Cardiac muscle cell (in vitro differentiated cells and primary cell): ENCODE data around the gene CACNG4. TPM values are rescaled to one million over a fixed set of nuclear protein-coding genes. Genes with fewer than 3 reads are reported as not detected.
A peak's percentile ranks its signal among the peaks of the same experiment; 100 is the strongest.

Experiments
- DNase-seq, 2 donors: peaks; one replicate each; pipeline versions ENCODE4 v3.0.0 to v3.0.0-alpha.2; 2010 to 2017; ENCODE audit warnings: low read depth in 1 of 2, low spot score in 1 of 2
- H3K27ac ChIP-seq: fragments of 200-600 bp; sonication (generic); 2 replicates; pipeline ENCODE4 v1.5.1; 2016
- H3K27me3 ChIP-seq: fragments of 200-600 bp; sonication (generic); 2 replicates; pipeline ENCODE4 v1.6.0; 2016; ENCODE audit warnings: control low read depth
- H3K36me3 ChIP-seq: fragments of 200-600 bp; sonication (generic); 2 replicates; pipeline ENCODE4 v1.5.1; 2016; ENCODE audit warnings: control low read depth
- H3K4me1 ChIP-seq: fragments of 200-600 bp; sonication (generic); 2 replicates; pipeline ENCODE4 v1.8.1; 2017; ENCODE audit warnings: low read depth, mild to moderate bottlenecking, mixed run types
- H3K4me3 ChIP-seq: fragments of 200-600 bp; sonication (generic); 2 replicates; pipeline ENCODE4 v1.5.1; 2016; ENCODE audit warnings: mild to moderate bottlenecking
- H3K9me3 ChIP-seq: fragments of 200-600 bp; sonication (generic); 2 replicates; pipeline ENCODE4 v1.5.1; 2017; ENCODE audit warnings: low read depth, mild to moderate bottlenecking, control low read depth
- CTCF ChIP-seq: IDR thresholded peaks from 2 replicates; pipeline ENCODE4 v1.5.1; 2012; ENCODE audit warnings: low read depth, mild to moderate bottlenecking, low read length
- polyA plus RNA-seq: library from polyadenylated mRNA; unstranded; fragments of >200 nt; fragmentation: Nextera tagmentation; extraction: Ambion mirVana; gene quantifications from 2 replicates; pipeline ENCODE4 v1.2.1, GENCODE V29; 2016
- total RNA-seq: library from RNA; depleted of rRNA; stranded (reverse); fragments of >200 nt; gene quantifications from 2 replicates; pipeline ENCODE4 v1.2.3, GENCODE V29; 2016

Gene CACNG4
- total and polyA plus RNA-seq, 2 experiments from 2014 or later: 1.2 TPM

GRCh38 chr17:66920435-66920834 lies 44.1 kb upstream of the CACNG4 start:
- no peak for TF ChIP-seq CTCF
- Histone ChIP-seq H3K27ac (no peak overlapping the region), H3K4me3 (no peak overlapping the region), H3K9me3 (no peaks in the 10 kb centered on the region), H3K36me3 (no peaks in the 10 kb centered on the region), H3K4me1 (no peaks in the 10 kb centered on the region), H3K27me3 (no peaks in the 10 kb centered on the region)
- no peak for DNase-seq

- Histone ChIP-seq H3K27me3 (no peaks in the 10 kb centered on the region), H3K9me3 (no peaks in the 10 kb centered on the region)
- no peak for TF ChIP-seq CTCF
These were observed 43.6 kb upstream of the CACNG4 start for GRCh38 chr17:66920950-66921349.

DNA sequence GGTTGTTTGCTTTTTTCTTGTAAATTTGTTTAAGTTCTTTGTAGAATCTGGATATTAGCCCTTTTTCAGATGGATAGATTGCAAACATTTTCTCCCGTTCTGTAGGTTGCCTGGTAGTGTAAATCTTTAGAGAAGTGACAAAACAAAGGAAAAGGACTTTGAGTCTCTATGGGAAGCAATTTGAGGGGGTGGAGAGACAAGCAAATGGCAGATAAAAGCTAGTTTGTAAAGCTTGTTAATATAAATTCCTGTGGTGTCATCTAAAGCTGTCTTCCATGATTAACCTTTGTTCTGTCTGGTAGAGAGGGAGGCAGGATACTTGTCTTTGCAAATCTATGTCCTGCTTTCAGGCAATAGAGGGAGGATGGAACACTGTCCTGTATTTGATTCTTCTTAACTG lies 40.6 kb upstream of the CACNG4 start:
- TF ChIP-seq CTCF: no peak
- no peak overlapping the region for H3K4me3 ChIP-seq
- H3K4me1 ChIP-seq: no peaks in the 10 kb centered on the region
- no peaks in the 10 kb centered on the region for H3K36me3 ChIP-seq
- DNase-seq: no peak
- H3K9me3 ChIP-seq: no peaks in the 10 kb centered on the region
- no peak overlapping the region for H3K27ac ChIP-seq
- no peaks in the 10 kb centered on the region for H3K27me3 ChIP-seq

More at GRCh38 chr17:66920950-66921349, 43.6 kb upstream of the CACNG4 start:
- no peaks in the 10 kb centered on the region for H3K36me3 ChIP-seq
- no peak overlapping the region for H3K27ac ChIP-seq
- H3K4me1 ChIP-seq: no peaks in the 10 kb centered on the region
- no peak overlapping the region for H3K4me3 ChIP-seq
- peak in 1 of 2 donors; percentile 11 for DNase-seq

DNA sequence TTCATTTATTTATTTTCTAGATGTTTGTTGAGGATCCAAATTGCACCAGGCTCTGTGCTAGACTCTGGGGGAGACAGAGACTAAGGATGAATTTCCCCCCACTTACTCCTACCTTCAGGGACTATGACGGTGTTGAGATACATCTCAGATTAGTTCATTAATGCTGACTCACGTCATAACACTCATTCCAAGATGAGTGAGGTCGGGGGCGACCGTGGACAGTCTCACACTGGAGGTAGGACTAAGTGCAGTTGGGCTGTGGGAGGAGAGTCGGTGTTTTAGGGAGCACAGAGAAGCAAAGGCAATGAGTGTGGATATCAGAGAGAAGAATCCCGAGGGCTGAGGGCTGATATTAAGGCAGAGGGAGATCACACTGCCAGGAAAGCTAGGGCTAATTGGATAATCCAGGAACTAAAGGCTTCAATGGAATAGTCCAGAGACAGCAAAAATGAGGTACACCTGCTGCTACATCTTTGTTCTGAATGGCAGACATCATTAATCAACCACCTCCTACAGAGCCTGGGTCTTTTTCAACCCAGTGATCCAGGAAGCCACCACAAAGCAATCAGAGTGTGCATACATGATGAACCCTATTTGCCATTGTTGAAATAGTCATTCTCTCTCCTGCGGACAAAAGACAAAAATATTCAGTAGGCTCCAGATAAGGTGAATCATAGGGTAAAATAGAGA lies 38.6 kb upstream of the CACNG4 start:
- Histone ChIP-seq H3K36me3 (no peaks in the 10 kb centered on the region), H3K27ac (no peak overlapping the region), H3K27me3 (no peaks in the 10 kb centered on the region), H3K9me3 (no peaks in the 10 kb centered on the region), H3K4me1 (no peaks in the 10 kb centered on the region), H3K4me3 (no peak overlapping the region)
- no peak for DNase-seq
- no peak for TF ChIP-seq CTCF

GRCh38 chr17:66928949-66929348 lies 35.6 kb upstream of the CACNG4 start:
- Histone ChIP-seq H3K4me1 (no peaks in the 10 kb centered on the region), H3K4me3 (no peak overlapping the region), H3K27me3 (no peaks in the 10 kb centered on the region), H3K9me3 (no peaks in the 10 kb centered on the region), H3K36me3 (no peaks in the 10 kb centered on the region), H3K27ac (no peak overlapping the region)
- no peak for DNase-seq
- TF ChIP-seq CTCF: no peak
